GM18502 (cell line): ENCODE data around the gene NKX2-2.

Experiments used
- ATAC-seq: cut with Tn5 transposase; IDR thresholded peaks from one replicate; pipeline ENCODE4 v1.9.1; 2021; ENCODE audit warnings: mild to moderate bottlenecking; ENCODE audit not compliant: unreplicated experiment, poor library complexity

The NKX2-2 gene

GRCh38 chr20:21513881-21514540 lies at the start of gene NKX2-2:
Gene NKX2-2, minus strand, starts transcription at chr20:21514064. Its CDS starts 395 bp downstream, at chr20:21513669.
- ATAC-seq = no peak

- no peak for ATAC-seq
Measured at GRCh38 chr20:21562656-21563055, 48.8 kb upstream of the NKX2-2 start.

GRCh38 chr20:21559305-21559704 lies 45.4 kb upstream of the NKX2-2 start:
- peak; percentile 90 for ATAC-seq

DNA sequence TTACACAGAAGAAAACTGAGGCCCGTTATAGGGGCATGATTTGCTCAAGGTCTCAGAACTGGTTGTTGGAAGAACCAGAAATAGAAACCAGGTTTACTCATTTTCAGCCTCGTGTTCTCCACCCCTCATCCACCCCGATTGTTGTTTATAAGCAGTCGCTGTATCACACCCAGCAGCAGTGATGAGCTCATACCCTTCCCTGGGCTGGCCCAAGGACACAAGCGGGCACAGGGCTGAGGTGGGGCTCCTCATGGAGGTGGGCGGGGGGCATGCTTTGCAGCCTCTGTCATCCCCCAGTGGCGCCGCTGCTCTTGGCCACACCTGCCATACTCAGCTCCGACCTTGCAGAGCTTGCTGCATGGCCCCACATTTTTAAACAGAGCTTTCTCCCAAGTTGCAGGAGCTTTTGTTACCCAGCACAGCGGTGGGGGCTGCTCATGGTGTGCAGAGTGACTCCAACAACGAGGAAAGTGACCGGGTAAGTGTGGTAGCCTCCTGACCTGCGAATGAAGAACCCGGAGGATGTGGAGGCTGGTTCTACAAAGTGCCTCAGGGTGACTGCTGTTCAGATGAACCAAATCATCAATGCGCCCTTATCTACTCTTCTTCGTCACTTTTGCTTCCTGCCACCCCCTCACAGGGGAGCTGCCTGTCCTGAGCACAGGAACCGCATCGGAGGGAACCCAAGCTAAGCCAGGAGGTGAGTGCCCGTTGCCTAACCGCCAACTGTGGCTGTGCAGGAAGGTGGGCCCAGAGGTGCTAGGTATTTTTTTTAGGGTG lies 43.6 kb upstream of the NKX2-2 start:
- no peak for ATAC-seq

- no peak for ATAC-seq
Measured at GRCh38 chr20:21556398-21556797, 42.5 kb upstream of the NKX2-2 start.

GRCh38 chr20:21555470-21556120 lies 41.7 kb upstream of the NKX2-2 start:
- no peak for ATAC-seq

DNA sequence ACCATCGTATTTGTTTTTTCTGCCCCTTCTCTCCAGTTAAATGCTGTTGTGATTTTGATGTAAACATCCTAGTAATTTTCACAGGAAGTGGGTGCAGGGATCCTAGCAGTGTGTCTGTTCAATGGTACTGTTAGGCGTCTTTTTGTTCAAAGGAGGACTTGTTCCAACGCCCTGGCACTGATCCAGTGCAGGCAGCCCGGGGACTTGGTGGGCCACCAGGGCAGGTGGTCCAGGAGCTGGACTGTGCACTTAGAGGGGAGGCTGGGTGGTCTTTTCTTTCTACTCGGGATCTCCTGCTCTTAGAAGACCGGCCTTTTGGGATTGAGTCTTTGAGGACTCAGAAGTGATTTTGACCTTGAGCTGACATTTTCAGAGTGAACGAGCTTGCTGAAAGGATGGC lies 41.1 kb upstream of the NKX2-2 start:
- ATAC-seq = no peak

GRCh38 chr20:21554376-21554890 lies 40.6 kb upstream of the NKX2-2 start:
- no peak for ATAC-seq

GRCh38 chr20:21550587-21550986 lies 36.7 kb upstream of the NKX2-2 start:
- ATAC-seq = no peak

DNA sequence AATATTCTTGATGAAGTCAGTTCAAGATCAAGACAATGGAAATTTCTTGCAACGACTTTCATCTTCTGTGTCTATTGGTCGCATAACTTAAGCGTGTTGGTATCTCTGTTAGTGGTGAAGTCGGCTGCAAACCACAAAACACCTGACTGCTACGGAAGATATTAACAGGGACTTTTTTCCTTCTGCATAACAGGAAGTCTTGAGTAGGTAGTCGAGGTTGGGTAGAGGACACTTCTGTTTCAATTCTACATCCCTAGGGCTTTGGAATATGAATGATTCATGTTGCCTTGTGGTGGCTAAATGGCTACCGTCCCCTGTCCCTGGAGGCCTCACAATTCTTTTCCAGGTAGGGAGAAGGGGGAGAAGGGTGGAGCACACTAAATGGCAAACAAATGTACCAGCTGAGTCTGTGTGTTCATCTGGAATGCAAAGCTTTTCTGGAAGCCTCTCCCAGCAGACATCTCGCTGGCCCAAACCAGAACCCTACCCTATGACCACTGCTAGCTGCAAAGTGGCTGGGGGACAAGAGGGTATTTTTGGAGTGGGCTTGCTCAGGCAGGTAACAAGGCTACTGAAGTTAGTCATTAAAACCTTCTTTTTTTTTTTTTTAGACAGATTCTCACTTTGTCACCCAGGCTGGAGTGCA lies 34.6 kb upstream of the NKX2-2 start:
- ATAC-seq = no peak

DNA sequence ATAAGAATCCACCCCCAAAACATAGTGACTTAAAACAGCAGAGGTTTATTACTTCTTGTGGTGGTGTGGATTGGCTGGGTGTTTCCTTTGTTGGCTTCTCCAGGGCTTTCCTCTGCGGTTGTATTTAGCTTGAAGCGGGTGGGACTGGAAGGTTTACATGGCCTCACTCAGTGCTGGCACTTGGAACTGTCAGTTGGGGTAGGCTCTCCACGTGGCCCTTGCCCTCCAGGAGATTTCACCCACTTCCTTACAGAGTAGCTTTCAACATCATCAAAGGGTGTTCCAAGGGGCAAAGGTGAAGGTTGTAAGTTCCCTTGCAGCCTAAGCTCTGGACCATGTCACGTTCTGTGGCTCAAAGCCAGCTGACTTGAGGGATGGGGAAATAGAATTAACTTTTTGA lies 32.5 kb upstream of the NKX2-2 start:
- ATAC-seq = no peak

DNA sequence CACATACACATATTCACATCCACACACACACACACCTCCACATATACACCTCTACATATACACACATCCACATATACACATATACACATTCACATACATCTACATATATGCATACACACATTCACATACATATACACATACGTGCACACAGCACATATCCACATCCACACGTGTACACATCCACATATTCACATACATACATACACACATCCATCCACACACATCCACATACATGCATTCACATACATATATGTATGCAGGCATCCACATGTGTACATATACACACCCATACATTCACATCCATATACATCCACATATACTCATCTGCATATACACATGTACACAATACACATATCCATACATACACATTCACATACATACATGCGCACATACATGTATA lies 25.6 kb upstream of the NKX2-2 start:
- ATAC-seq = no peak

DNA sequence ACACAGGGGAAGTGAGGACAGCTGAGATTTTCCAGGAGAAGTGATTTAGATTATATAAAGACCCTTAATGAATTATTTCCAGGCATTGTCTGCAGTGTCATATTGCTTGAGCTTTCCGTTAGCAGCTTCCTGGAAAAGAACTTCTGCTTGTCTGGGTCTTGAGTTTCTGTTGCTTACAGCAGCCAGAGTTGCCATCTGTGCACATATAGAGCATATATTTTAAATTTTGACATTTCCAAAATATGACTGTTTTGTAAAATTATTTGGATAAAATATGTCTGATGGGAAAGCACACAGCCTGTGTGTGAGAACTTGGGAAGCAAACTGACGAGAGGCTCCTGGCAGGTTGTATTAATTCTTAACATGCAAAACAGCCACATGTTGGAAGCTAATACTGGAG lies 21.0 kb upstream of the NKX2-2 start:
- no peak for ATAC-seq

DNA sequence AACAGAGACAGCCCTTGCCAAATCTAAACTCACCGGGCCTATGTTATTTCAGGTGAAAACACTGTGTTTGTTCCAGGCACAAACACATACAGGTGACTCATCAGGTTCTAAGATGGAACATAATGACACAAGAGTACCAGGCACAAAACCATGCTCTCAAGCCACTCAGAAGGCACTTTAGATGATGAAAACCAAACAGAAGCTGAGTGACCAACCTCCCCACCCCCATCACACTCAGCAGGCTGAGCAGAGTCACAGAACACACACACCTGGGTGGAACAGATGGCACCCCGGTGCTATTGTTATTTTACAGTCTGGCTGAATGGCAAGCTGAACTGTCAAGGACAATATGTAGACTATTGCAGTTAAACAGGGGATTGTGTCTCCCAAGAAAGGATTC lies 20.6 kb upstream of the NKX2-2 start:
- ATAC-seq = no peak

GRCh38 chr20:21529863-21530262 lies 16.0 kb upstream of the NKX2-2 start:
- no peak for ATAC-seq

GRCh38 chr20:21528870-21529269 lies 15.0 kb upstream of the NKX2-2 start:
- no peak for ATAC-seq

- ATAC-seq = no peak
Measured at GRCh38 chr20:21527908-21528307, 14.0 kb upstream of the NKX2-2 start.

DNA sequence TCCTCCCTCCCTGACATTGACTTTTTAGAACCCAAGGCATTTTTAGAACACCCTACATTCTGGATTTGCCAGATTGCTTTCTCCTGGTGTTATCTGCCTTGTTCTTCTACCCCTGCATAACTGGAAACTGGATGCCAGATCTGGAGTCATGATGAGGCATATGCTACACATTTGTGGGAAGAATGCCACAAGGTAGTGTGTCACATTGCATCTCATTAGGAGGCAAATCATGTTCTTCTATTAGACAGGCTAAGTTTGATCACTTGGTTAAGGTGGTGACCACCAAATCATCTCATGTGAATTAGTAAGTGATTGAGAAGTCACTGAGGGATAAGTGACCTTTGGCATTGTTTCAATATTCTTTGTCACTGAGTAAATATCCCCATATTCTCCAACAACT lies 12.9 kb upstream of the NKX2-2 start:
- no peak for ATAC-seq

DNA sequence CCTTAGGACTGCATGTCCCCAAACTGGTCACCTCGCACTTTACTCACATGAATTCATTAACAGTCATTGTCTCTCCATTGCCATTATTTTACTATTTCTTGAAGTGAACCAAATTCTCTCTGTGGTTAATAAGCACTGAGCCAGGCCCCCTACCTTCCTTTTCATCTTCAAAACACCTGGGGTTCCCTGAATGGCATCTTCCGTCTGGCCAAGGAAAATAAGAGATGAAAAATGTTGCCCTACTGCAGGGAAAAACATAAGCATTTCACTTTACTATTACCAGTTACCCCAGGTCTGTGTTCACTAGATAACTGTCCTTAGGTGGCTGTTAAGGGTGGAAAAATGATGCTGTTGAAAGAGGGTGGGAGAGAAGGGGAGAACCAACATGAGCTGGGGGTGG lies 10.0 kb upstream of the NKX2-2 start:
- ATAC-seq = no peak

GRCh38 chr20:21523281-21523868 lies 9.5 kb upstream of the NKX2-2 start:
- ATAC-seq = no peak
